ENCODE measurements around the gene MRPL52.

Gene MRPL52

GRCh38 chr14:22870811-22871223 is 41.1 kb downstream of the MRPL52 start:
- no peak for TF ChIP-seq CTCF (IDR thresholded peaks at IDR 0.05; ENCODE audit: low read depth, low read length)
- peak overlapping the region; percentile 90 for H3K4me3 ChIP-seq (ENCODE audit: low read depth, low read length)

- TF ChIP-seq CTCF (IDR thresholded peaks at IDR 0.05; ENCODE audit: low read depth, low read length), result no peak
- H3K4me3 ChIP-seq (ENCODE audit: low read depth, low read length), result peak within 1 kb of the TSS; percentile 90
These were observed 41.7 kb downstream of the MRPL52 start, which contains the start of gene LRP10 for GRCh38 chr14:22871224-22872032. TSS of gene LRP10 (plus strand) at chr14:22871740. CDS start at chr14:22872304, 564 bp downstream.

GRCh38 chr14:22872033-22872832 is 42.5 kb downstream of the MRPL52 start:
- TF ChIP-seq CTCF (IDR thresholded peaks at IDR 0.05; ENCODE audit: low read depth, low read length), result peak; percentile 94
- H3K4me3 ChIP-seq (ENCODE audit: low read depth, low read length), result peak overlapping the region; percentile 90

- peak overlapping the region; percentile 90 for H3K4me3 ChIP-seq (ENCODE audit: low read depth, low read length)
- no peak for TF ChIP-seq CTCF (IDR thresholded peaks at IDR 0.05; ENCODE audit: low read depth, low read length)
These were observed 43.3 kb downstream of the MRPL52 start for GRCh38 chr14:22872833-22873520.

- TF ChIP-seq CTCF (IDR thresholded peaks at IDR 0.05; ENCODE audit: low read depth, low read length), result no peak
- no peak overlapping the region for H3K4me3 ChIP-seq (ENCODE audit: low read depth, low read length)
These were observed 45.5 kb downstream of the MRPL52 start for GRCh38 chr14:22875003-22875747.

GRCh38 chr14:22875748-22876319 is 46.1 kb downstream of the MRPL52 start:
- H3K4me3 ChIP-seq (ENCODE audit: low read depth, low read length), result no peak overlapping the region
- no peak for TF ChIP-seq CTCF (IDR thresholded peaks at IDR 0.05; ENCODE audit: low read depth, low read length)
